GM12878 (cell line): ENCODE results near the gene PPM1N. TPM values are rescaled to one million over a fixed set of nuclear protein-coding genes. Genes with fewer than 3 reads are reported as not detected.

ENCODE experiments used
- ATAC-seq: fragments of 200-7000 bp; cut with Tn5 transposase; 3 replicates; pipeline ENCODE4 v1.9.1; 2020; ENCODE audit warnings: mild to moderate bottlenecking, moderate library complexity
- BruUV-seq: library from RNA; stranded (reverse); fragments of 400-500 nt; replicated peaks from 2 replicates; lab custom pipeline; 2021; lab: Mats Ljungman, UMichigan
- CTCF ChIA-PET: fragments of 300-600 bp; sonication (Branson Sonifier 250); formaldehyde crosslinking; extraction: SDS; loops from one replicate; lab custom pipeline; 2021; ENCODE audit warnings: inconsistent platforms; lab: Yijun Ruan, JAX
- POLR2A ChIA-PET: fragments of 350-600 bp; formaldehyde crosslinking; extraction: SDS; loops from one replicate; lab custom pipeline; 2021; ENCODE audit warnings: inconsistent platforms; lab: Charles Lee
- RAD21 ChIA-PET: fragments of 300-600 bp; sonication (Branson Sonifier 250); formaldehyde crosslinking; loops from one replicate; lab custom pipeline; 2023; ENCODE audit warnings: antibody characterized with exemption; ENCODE audit not compliant: unreplicated experiment; lab: Charles Lee
- SMC1A ChIA-PET: fragments of 300-600 bp; sonication (Branson Sonifier 250); formaldehyde crosslinking; loops from one replicate; lab custom pipeline; 2023; ENCODE audit not compliant: unreplicated experiment, uncharacterized antibody; lab: Charles Lee
- DNase-seq: peaks from one replicate; pipeline ENCODE4 v3.0.0-alpha.2; 2011; ENCODE audit warnings: low read depth, low spot score
- FAIRE-seq: peaks from 3 replicates; lab custom pipeline; 2011; peaks lifted over from hg19 to GRCh38; lab: Jason Lieb, UNC
- H2AFZ ChIP-seq: 2 replicates; pipeline ENCODE4 v1.6.0; 2011; ENCODE audit warnings: low read depth, low read length, control low read depth; ENCODE audit not compliant: control insufficient read depth
- H3K27ac ChIP-seq: 2 replicates; pipeline ENCODE4 v1.5.1; 2011; ENCODE audit warnings: control low read depth; ENCODE audit not compliant: control insufficient read depth, insufficient read depth
- H3K27me3 ChIP-seq, 2 experiments: replicated peaks in 1 of 2; 2 replicates each; pipeline versions ENCODE4 v1.6.0 to v1.6.1; 2011; ENCODE audit warnings: low read length in 1 of 2; ENCODE audit not compliant: control insufficient read depth in 2 of 2, insufficient read depth in 2 of 2
- H3K36me3 ChIP-seq, 2 experiments: 2 replicates each; pipeline ENCODE4 v1.5.1; 2011; ENCODE audit warnings: low read length in 1 of 2; ENCODE audit not compliant: control insufficient read depth in 2 of 2, insufficient read depth in 2 of 2
- H3K4me1 ChIP-seq: 2 replicates; pipeline ENCODE4 v1.6.1; 2011; ENCODE audit warnings: mild to moderate bottlenecking, low read length, moderate library complexity, mixed read lengths; ENCODE audit not compliant: control insufficient read depth, insufficient read depth
- H3K4me2 ChIP-seq: 2 replicates; pipeline ENCODE4 v1.6.0; 2011; ENCODE audit warnings: control low read depth; ENCODE audit not compliant: control insufficient read depth, insufficient read depth
- H3K4me3 ChIP-seq: fragments of 200-600 bp; sonication (generic); 2 replicates; pipeline ENCODE4 v1.5.1; 2016
- H3K79me2 ChIP-seq: 2 replicates; pipeline ENCODE4 v1.6.0; 2011; ENCODE audit warnings: low read length; ENCODE audit not compliant: control insufficient read depth, insufficient read depth
- H3K9ac ChIP-seq: 2 replicates; pipeline ENCODE4 v1.8.0; 2011; ENCODE audit warnings: low read length, control low read depth, mixed read lengths; ENCODE audit not compliant: control insufficient read depth, insufficient read depth
- H3K9me3 ChIP-seq: replicated peaks from 3 replicates; pipeline ENCODE4 v1.5.1; 2011; ENCODE audit warnings: mild to moderate bottlenecking, low read length; ENCODE audit not compliant: control insufficient read depth, insufficient read depth
- H4K20me1 ChIP-seq: 2 replicates; pipeline ENCODE4 v1.6.0; 2011; ENCODE audit not compliant: control insufficient read depth, insufficient read depth
- BCL11A ChIP-seq: IDR thresholded peaks from 2 replicates; pipeline ENCODE4 v1.6.1; 2011; ENCODE audit warnings: low read depth, low read length
- BHLHE40 ChIP-seq, 2 experiments: fragments of 450-650 bp in 1 of 2; IDR thresholded peaks; 2 replicates each; pipeline ENCODE4 v1.6.1; 2011 to 2017; ENCODE audit warnings: low read depth in 2 of 2, borderline replicate concordance in 1 of 2, improper control_type of control experiment in 1 of 2, low read length in 1 of 2, mild to moderate bottlenecking in 1 of 2
- CBFB ChIP-seq: IDR thresholded peaks from 2 replicates; pipeline ENCODE4 v1.6.1; 2016; ENCODE audit warnings: antibody characterized with exemption, low read depth
- E2F4 ChIP-seq: IDR thresholded peaks from 2 replicates; pipeline ENCODE4 v1.6.1; 2012; ENCODE audit warnings: low read depth, low read length, improper control_type of control experiment
- HDAC6 ChIP-seq: fragments of 200-600 bp; sonication (generic); IDR thresholded peaks from one replicate; pipeline ENCODE4 v1.8.0; 2017; ENCODE audit warnings: antibody characterized with exemption; ENCODE audit not compliant: unreplicated experiment
- HDGF ChIP-seq: fragments of 450-650 bp; IDR thresholded peaks from 2 replicates; pipeline ENCODE4 v1.6.1; 2016; ENCODE audit warnings: antibody characterized with exemption
- IRF3 ChIP-seq: fragments of 450-650 bp; IDR thresholded peaks from 2 replicates; pipeline ENCODE4 v1.6.1; 2014; ENCODE audit warnings: mild to moderate bottlenecking
- KLF5 ChIP-seq: fragments of 450-650 bp; IDR thresholded peaks from 2 replicates; pipeline ENCODE4 v1.6.1; 2014; ENCODE audit warnings: mild to moderate bottlenecking; ENCODE audit not compliant: partially characterized antibody
- MXI1 ChIP-seq: fragments of 150-350 bp; IDR thresholded peaks from 2 replicates; pipeline ENCODE4 v1.6.1; 2011; ENCODE audit warnings: low read depth, mild to moderate bottlenecking, inconsistent platforms, low read length, improper control_type of control experiment
- MYB ChIP-seq: fragments of 150-350 bp; IDR thresholded peaks from 2 replicates; pipeline ENCODE4 v1.6.1; 2014; ENCODE audit warnings: mild to moderate bottlenecking, low read depth, low read length, borderline replicate concordance
- NFYB ChIP-seq: IDR thresholded peaks from 2 replicates; pipeline ENCODE4 v1.6.1; 2011; ENCODE audit warnings: low read depth, mild to moderate bottlenecking, low read length, improper control_type of control experiment, moderate library complexity; ENCODE audit not compliant: insufficient read depth
- SIN3A ChIP-seq: IDR thresholded peaks from 2 replicates; pipeline ENCODE4 v1.6.1; 2012; ENCODE audit warnings: low read depth, low read length, improper control_type of control experiment
- TCF7 ChIP-seq: IDR thresholded peaks from 2 replicates; pipeline ENCODE4 v1.6.1; 2014; ENCODE audit warnings: antibody characterized with exemption, borderline replicate concordance
- ZNF592 ChIP-seq: fragments of 450-650 bp; IDR thresholded peaks from 2 replicates; pipeline ENCODE4 v1.6.1; 2017; ENCODE audit warnings: mild to moderate bottlenecking, moderate library complexity
- WGBS: methylation state at CpG from one replicate; pipeline ENCODE4 v1.1.6; 2016; ENCODE audit warnings: low lambda C conversion rate; ENCODE audit not compliant: insufficient replicate concordance, insufficient coverage; ENCODE audit errors: missing lambda C conversion rate; 5-methylcytosine and 5-hydroxymethylcytosine counted together
- in situ Hi-C: fragments of 300-500 bp; cut with MboI; formaldehyde crosslinking; loops from 9 replicates; pipeline ENCODE4 v1.14.3; 2018; ENCODE audit warnings: mixed read lengths
- intact Hi-C: fragments of 100-400 bp; cut with micrococcal nuclease; formaldehyde crosslinking; loops from one replicate; pipeline ENCODE4 v1.14.2; 2022; ENCODE audit not compliant: unreplicated experiment
- polyA plus RNA-seq, 11 experiments: library from polyadenylated mRNA; depleted of rRNA in 4 of 11; unstranded in 6 of 11; stranded (reverse) in 5 of 11; fragments of >200 nt; fragmentation: Nextera tagmentation in 4 of 11; fragmentation: Illumina TruSeq in 1 of 11; extraction: Ambion mirVana in 4 of 11; extraction: Trizol in 1 of 11; gene quantifications; 1 replicate in 1 of 11; 2 replicates in 10 of 11; pipeline versions ENCODE4 v1.2.1 to v1.2.3, GENCODE V29; 2011 to 2016; ENCODE audit warnings: inconsistent platforms in 2 of 11, missing spikeins in 2 of 11, low read depth in 1 of 11
- total RNA-seq, 4 experiments: library from RNA; depleted of rRNA in 3 of 4; stranded (reverse); fragments of >200 nt in 3 of 4; fragmentation: Illumina TruSeq in 1 of 4; extraction: Trizol in 1 of 4; gene quantifications; 2 replicates each; pipeline versions ENCODE4 v1.2.1 to v1.2.3, GENCODE V29; 2013 to 2021

Gene PPM1N
- total and polyA plus RNA-seq, 10 of the 15 experiments (the other 5 are each of a cell fraction or from before 2014, with no cell fraction given): 1.6 to 5.4 (median 3.7) TPM

- intact Hi-C loops: no loop called here
- Histone ChIP-seq H3K27ac (no peak overlapping the region), H3K36me3 (peaks cover 17 to 33% of the 10 kb centered on the region in 2 experiments), H3K27me3 (no peaks in the 10 kb centered on the region), H4K20me1 (no peaks in the 10 kb centered on the region), H3K9ac (no peak overlapping the region), H3K4me2 (no peak overlapping the region), H2AFZ (no peak overlapping the region), H3K79me2 (peaks cover 39% of the 10 kb centered on the region), H3K4me1 (peaks cover 31% of the 10 kb centered on the region), H3K9me3 (no peaks in the 10 kb centered on the region), H3K4me3 (no peak overlapping the region)
- ChIA-PET RAD21 (interaction anchor here (1.1 kb wide), 1 partner anchor 128 kb away, joined by 3 read pairs; no protein-coding TSS in a partner anchor), SMC1A (no interaction called here), CTCF (no interaction called here), POLR2A (no interaction called here)
- DNase-seq (no peak), FAIRE-seq (no peak), ATAC-seq (no peak)
- BruUV-seq: no TSS peak
- in situ Hi-C loops: no loop called here
- WGBS: 94% methylated on average over 30 of the region's 50 CpGs
- TF ChIP-seq HDAC6: no peak
- no peak for TF ChIP-seq TCF7
- TF ChIP-seq ZNF592: no peak
- no peak for TF ChIP-seq E2F4
- TF ChIP-seq SIN3A: no peak
- no peak for TF ChIP-seq HDGF
- no peak for TF ChIP-seq MXI1
- no peak for TF ChIP-seq KLF5
- TF ChIP-seq IRF3: no peak
- no peak for TF ChIP-seq BCL11A
- no peak for TF ChIP-seq BHLHE40 (IDR thresholded peaks at IDR 0.05; ENCODE audit: borderline replicate concordance in 1 of 2, low read depth in 2 of 2, low read length in 1 of 2)
- no peak for TF ChIP-seq MYB
- TF ChIP-seq CBFB: no peak
- no peak for TF ChIP-seq NFYB
These were observed 19.6 kb downstream of the PPM1N start for GRCh38 chr19:45517641-45518468.
